H1 (cell line): Measurements from ENCODE around the gene CST1. TPM values are rescaled to one million over a fixed set of nuclear protein-coding genes. Genes with fewer than 3 reads are reported as not detected.
"Not testable (repeated sequence)": the region's sequence is repeated elsewhere in the genome, so short reads cannot be mapped to it uniquely, and the experiment has no call there.

Experiments used
- CTCF ChIA-PET: fragments of 300-600 bp; sonication (Branson Sonifier 250); formaldehyde crosslinking; loops from one replicate; lab custom pipeline; 2021; ENCODE audit not compliant: partially characterized antibody; lab: Charles Lee
- POLR2A ChIA-PET: fragments of 300-600 bp; sonication (Branson Sonifier 250); formaldehyde crosslinking; loops from one replicate; lab custom pipeline; 2021; ENCODE audit warnings: inconsistent platforms; ENCODE audit not compliant: partially characterized antibody; lab: Charles Lee
- DNase-seq, 2 experiments: peaks; one replicate each; pipeline versions ENCODE4 v3.0.0 to v3.0.0-alpha.2; 2010 to 2022; ENCODE audit warnings: low spot score in 2 of 2, low read depth in 1 of 2, mixed read lengths in 1 of 2
- FAIRE-seq: peaks from 2 replicates; lab custom pipeline; 2011; peaks lifted over from hg19 to GRCh38; lab: Jason Lieb, UNC
- H2AFZ ChIP-seq: 2 replicates; pipeline ENCODE4 v1.8.1; 2012; ENCODE audit warnings: low read length, inconsistent platforms
- H2AK5ac ChIP-seq: 2 replicates; pipeline ENCODE4 v1.6.1; 2013; ENCODE audit warnings: low read depth, low read length
- H2BK120ac ChIP-seq: replicated peaks from 2 replicates; pipeline ENCODE3; 2013; ENCODE audit warnings: low read depth, low read length, inconsistent platforms
- H2BK12ac ChIP-seq: 2 replicates; pipeline ENCODE4 v1.6.1; 2013; ENCODE audit warnings: low read depth, low read length
- H2BK15ac ChIP-seq: 2 replicates; pipeline ENCODE4 v1.6.1; 2013; ENCODE audit warnings: low read length
- H2BK20ac ChIP-seq: 2 replicates; pipeline ENCODE4 v1.6.1; 2013; ENCODE audit warnings: low read length
- H2BK5ac ChIP-seq: 2 replicates; pipeline ENCODE4 v1.6.1; 2013; ENCODE audit warnings: low read depth, low read length
- H3K14ac ChIP-seq: 2 replicates; pipeline ENCODE4 v1.6.1; 2013; ENCODE audit warnings: inconsistent platforms; ENCODE audit not compliant: insufficient read length
- H3K18ac ChIP-seq: 2 replicates; pipeline ENCODE4 v1.6.1; 2013; ENCODE audit warnings: low read length; ENCODE audit errors: extremely low read depth
- H3K23ac ChIP-seq: 2 replicates; pipeline ENCODE4 v1.6.1; 2013; ENCODE audit warnings: inconsistent platforms; ENCODE audit not compliant: insufficient read length
- H3K23me2 ChIP-seq: 2 replicates; pipeline ENCODE4 v1.6.1; 2013; ENCODE audit warnings: low read depth, low read length
- H3K27ac ChIP-seq: 2 replicates; pipeline ENCODE4 v1.6.1; 2011; ENCODE audit warnings: low read depth, low read length, inconsistent platforms
- H3K27me3 ChIP-seq, 4 experiments: replicated peaks in 1 of 4; 1 replicate in 1 of 4; 2 replicates in 3 of 4; pipeline versions ENCODE4 v1.6.1 to v1.8.1; 2011 to 2013; ENCODE audit warnings: low read length in 3 of 4, mild to moderate bottlenecking in 3 of 4, inconsistent platforms in 2 of 4, mixed read lengths in 2 of 4, moderate library complexity in 1 of 4; ENCODE audit not compliant: control insufficient read depth in 3 of 4, insufficient read depth in 3 of 4; ENCODE audit errors: extremely low read depth in 1 of 4
- H3K36me3 ChIP-seq, 4 experiments: 2 replicates each; pipeline versions ENCODE4 v1.6.1 to v1.8.1; 2011 to 2013; ENCODE audit warnings: mild to moderate bottlenecking in 4 of 4, low read length in 3 of 4, moderate library complexity in 2 of 4, control low read depth in 1 of 4, inconsistent platforms in 1 of 4; ENCODE audit not compliant: insufficient read depth in 4 of 4, control insufficient read depth in 2 of 4
- H3K4ac ChIP-seq: replicated peaks from 2 replicates; pipeline ENCODE3; 2013; ENCODE audit warnings: low read length, low read depth, mixed read lengths, inconsistent platforms; ENCODE audit not compliant: insufficient read length
- H3K4me1 ChIP-seq, 4 experiments: replicated peaks in 1 of 4; 1 replicate in 1 of 4; 2 replicates in 3 of 4; pipeline versions ENCODE4 v1.6.1 to v1.8.1; 2011 to 2013; ENCODE audit warnings: low read length in 3 of 4, inconsistent platforms in 2 of 4, mixed read lengths in 1 of 4; ENCODE audit not compliant: insufficient read depth in 4 of 4, control insufficient read depth in 3 of 4
- H3K4me2 ChIP-seq, 2 experiments: 2 replicates each; pipeline versions ENCODE4 v1.6.1 to v1.8.1; 2011 to 2013; ENCODE audit warnings: low read depth in 2 of 2, low read length in 2 of 2, control low read depth in 1 of 2, inconsistent platforms in 1 of 2, mild to moderate bottlenecking in 1 of 2; ENCODE audit not compliant: insufficient read depth in 1 of 2
- H3K4me3 ChIP-seq, 4 experiments: fragments of 200-600, 300-600 bp in 1 of 4; sonication (generic), shearing (Covaris generic), sonication (Bioruptor Twin) in 1 of 4; 2 replicates each; pipeline versions ENCODE4 v1.5.1 to v1.8.1; 2011 to 2016; ENCODE audit warnings: low read length in 4 of 4, low read depth in 3 of 4, control low read depth in 2 of 4, inconsistent platforms in 2 of 4, mild to moderate bottlenecking in 2 of 4, mixed read lengths in 1 of 4, moderate library complexity in 1 of 4; ENCODE audit not compliant: insufficient read depth in 2 of 4; ENCODE audit errors: extremely low read depth in 1 of 4
- H3K56ac ChIP-seq: replicated peaks from 2 replicates; pipeline ENCODE3; 2013; ENCODE audit warnings: low read depth, mild to moderate bottlenecking, mixed read lengths, low read length, inconsistent platforms; ENCODE audit not compliant: insufficient read length
- H3K79me1 ChIP-seq: 2 replicates; pipeline ENCODE4 v1.6.1; 2013; ENCODE audit warnings: low read depth, low read length, control low read depth
- H3K79me2 ChIP-seq, 2 experiments: 2 replicates each; pipeline versions ENCODE4 v1.6.1 to v1.8.1; 2012 to 2013; ENCODE audit warnings: low read length in 2 of 2, mild to moderate bottlenecking in 2 of 2, inconsistent platforms in 1 of 2; ENCODE audit not compliant: insufficient read depth in 2 of 2, control insufficient read depth in 1 of 2
- H3K9ac ChIP-seq, 4 experiments: replicated peaks in 1 of 4; 1 replicate in 1 of 4; 2 replicates in 3 of 4; pipeline versions ENCODE4 v1.6.1 to v1.8.1; 2011 to 2013; ENCODE audit warnings: low read depth in 3 of 4, low read length in 3 of 4, control low read depth in 2 of 4, mild to moderate bottlenecking in 2 of 4, moderate library complexity in 2 of 4, inconsistent platforms in 1 of 4; ENCODE audit errors: extremely low read depth in 1 of 4
- H3K9me3 ChIP-seq, 2 experiments: 2 replicates each; pipeline versions ENCODE4 v1.6.1 to v1.8.1; 2012 to 2013; ENCODE audit warnings: mild to moderate bottlenecking in 2 of 2, moderate library complexity in 2 of 2, control low read depth in 1 of 2, inconsistent platforms in 1 of 2, low read depth in 1 of 2, low read length in 1 of 2, mixed read lengths in 1 of 2; ENCODE audit not compliant: insufficient read depth in 2 of 2
- H4K20me1 ChIP-seq, 2 experiments: replicated peaks in 1 of 2; 2 replicates each; pipeline versions ENCODE3 to v1.8.1; 2011 to 2013; ENCODE audit warnings: inconsistent platforms in 2 of 2, low read length in 2 of 2, mild to moderate bottlenecking in 1 of 2; ENCODE audit not compliant: insufficient read depth in 2 of 2, control insufficient read depth in 1 of 2
- H4K5ac ChIP-seq: 2 replicates; pipeline ENCODE4 v1.6.1; 2013; ENCODE audit warnings: low read length, low read depth, mixed read lengths, inconsistent platforms; ENCODE audit not compliant: insufficient read length
- H4K8ac ChIP-seq: 2 replicates; pipeline ENCODE4 v1.8.0; 2013; ENCODE audit warnings: mild to moderate bottlenecking, moderate library complexity, low read length, inconsistent platforms; ENCODE audit not compliant: insufficient read depth; ENCODE audit errors: extremely low read depth
- H4K91ac ChIP-seq: replicated peaks from 2 replicates; pipeline ENCODE3; 2013; ENCODE audit warnings: low read length, mixed read lengths, inconsistent platforms; ENCODE audit not compliant: insufficient read length
- WGBS, 2 experiments: shearing (Covaris generic) in 1 of 2; methylation state at CpG; one replicate each; pipeline versions ENCODE4 v1.1.6 to v1.1.7; 2013 to 2015; ENCODE audit warnings: low lambda C conversion rate in 2 of 2, mixed read lengths in 2 of 2, inconsistent platforms in 1 of 2, low coverage in 1 of 2, missing lambda C conversion rate in 1 of 2; ENCODE audit not compliant: insufficient replicate concordance in 2 of 2, insufficient coverage in 1 of 2, insufficient read length in 1 of 2; ENCODE audit errors: extremely low coverage in 1 of 2, missing lambda C conversion rate in 1 of 2; 5-methylcytosine and 5-hydroxymethylcytosine counted together
- polyA plus RNA-seq, 7 experiments: library from polyadenylated mRNA; depleted of rRNA in 3 of 7; stranded (reverse) in 5 of 7; unstranded in 2 of 7; fragments of >200 nt in 5 of 7; fragments of 200-250 nt in 2 of 7; gene quantifications; 1 replicate in 5 of 7; 2 replicates in 1 of 7; 4 replicates in 1 of 7; pipeline versions ENCODE4 v1.2.1 to v1.2.3, GENCODE V29; 2011 to 2013; ENCODE audit warnings: missing spikeins in 2 of 7, mixed read lengths in 2 of 7
- total RNA-seq: library from RNA; stranded (reverse); fragmentation: NEBNext Ultra II Directional; extraction: Animal tissue kit (Norgen Biotek cat#: 25700); gene quantifications from 2 replicates; pipeline ENCODE4 v1.2.1, GENCODE V29; 2021

Gene CST1
- total and polyA plus RNA-seq, 2 of the 8 experiments (the other 6 are each of a cell fraction or from before 2014, with no cell fraction given): 2.3 to 2.9 TPM

DNA sequence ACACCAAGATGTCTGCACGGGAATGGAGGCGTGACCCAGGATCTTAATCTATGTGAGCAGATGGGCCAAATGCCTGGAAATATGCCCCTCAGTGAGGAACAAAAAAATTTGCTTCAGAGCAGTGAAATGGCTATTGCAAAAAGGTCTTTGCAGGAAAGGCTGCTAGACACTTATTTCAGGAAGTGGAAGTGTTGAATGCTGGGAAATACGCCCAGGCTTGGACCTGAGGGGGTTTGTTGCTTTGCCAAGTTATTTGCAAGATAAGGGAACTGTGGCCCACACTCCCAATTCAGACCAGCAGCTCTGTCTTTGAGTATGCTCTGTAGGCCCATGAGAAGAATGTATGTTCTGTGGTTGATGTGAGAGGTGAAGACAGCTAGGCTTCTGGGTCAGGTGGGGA, 15.3 kb downstream of the CST1 start:
- H3K27ac ChIP-seq, H3K9me3 ChIP-seq, H2AFZ ChIP-seq, H2AK5ac ChIP-seq, H4K5ac ChIP-seq, H3K4me3 ChIP-seq, H2BK20ac ChIP-seq, H4K20me1 ChIP-seq, H3K4me2 ChIP-seq, FAIRE-seq, H3K36me3 ChIP-seq, H2BK120ac ChIP-seq, CTCF ChIA-PET, H3K14ac ChIP-seq, H3K18ac ChIP-seq, H2BK15ac ChIP-seq, H3K9ac ChIP-seq, H3K4ac ChIP-seq, H2BK5ac ChIP-seq, H3K23me2 ChIP-seq, H3K56ac ChIP-seq, H4K91ac ChIP-seq, H3K79me1 ChIP-seq, H3K4me1 ChIP-seq, H3K23ac ChIP-seq, H3K27me3 ChIP-seq, POLR2A ChIA-PET, H2BK12ac ChIP-seq, DNase-seq, H4K8ac ChIP-seq, H3K79me2 ChIP-seq: not testable (repeated sequence)
- 77% methylated on average over 3 of the region's 3 CpGs; no CpG with 5 or more reads in 1 of the 2 experiments for WGBS, 2 experiments

DNA sequence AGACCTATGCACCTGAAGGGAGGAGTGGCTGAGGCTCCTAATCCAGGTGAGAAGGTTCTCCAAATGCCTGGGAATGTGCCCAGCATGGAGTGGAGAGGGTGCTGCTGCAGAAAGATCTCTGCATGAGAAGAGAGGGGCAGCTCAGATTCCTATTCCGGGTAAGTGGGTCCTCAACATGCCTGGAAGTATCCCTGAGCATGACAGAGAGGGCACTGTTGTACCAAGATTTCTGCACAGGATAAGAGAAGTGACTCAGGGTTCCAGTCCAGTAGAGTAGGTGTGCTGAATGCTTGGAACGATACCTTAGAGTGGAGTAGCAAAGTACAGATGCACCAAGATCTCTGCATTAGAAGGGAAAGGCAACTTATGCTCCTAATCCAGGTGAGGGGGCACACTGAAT, 15.8 kb downstream of the CST1 start:
- H3K18ac ChIP-seq, H4K8ac ChIP-seq, POLR2A ChIA-PET, H3K9ac ChIP-seq, H3K27me3 ChIP-seq, CTCF ChIA-PET, H3K4me2 ChIP-seq, H2AK5ac ChIP-seq, H2BK5ac ChIP-seq, H2BK20ac ChIP-seq, H3K4me1 ChIP-seq, H3K23ac ChIP-seq, H3K36me3 ChIP-seq, H3K9me3 ChIP-seq, H4K5ac ChIP-seq, H3K79me2 ChIP-seq, H3K79me1 ChIP-seq, H3K56ac ChIP-seq, H3K14ac ChIP-seq, H4K20me1 ChIP-seq, FAIRE-seq, H2BK12ac ChIP-seq, H3K23me2 ChIP-seq, DNase-seq, H3K27ac ChIP-seq, H3K4me3 ChIP-seq, H2AFZ ChIP-seq, H4K91ac ChIP-seq, H2BK120ac ChIP-seq, H3K4ac ChIP-seq, H2BK15ac ChIP-seq: not testable (repeated sequence)
- WGBS, 2 experiments: 73% methylated on average over 2 of the region's 2 CpGs; no CpG with 5 or more reads in 1 of the 2 experiments
